ENCODE results near the gene GALNT2. TPM values are rescaled to one million over a fixed set of nuclear protein-coding genes. Genes with fewer than 3 reads are reported as not detected.

The GALNT2 gene
- total RNA-seq, 1 experiment from 2014 or later, result 152 TPM

- in situ Hi-C loops (cut with HindIII; ENCODE audit: low pct_unique_long_range_greater_than_20kb, low sequenced_read_pairs) (no loop called here), intact Hi-C loops (cut with micrococcal nuclease; ENCODE audit: unreplicated experiment) (no loop called here)
- no peaks in the 10 kb centered on the region for H3K27me3 ChIP-seq (ENCODE audit: control insufficient read depth, insufficient read depth, low read length)
- ATAC-seq, result no peak
- no peak for TF ChIP-seq SIN3A (IDR thresholded peaks at IDR 0.05; ENCODE audit: borderline replicate concordance, insufficient read depth, low read depth, low read length)
- TF ChIP-seq, protein P1, sequence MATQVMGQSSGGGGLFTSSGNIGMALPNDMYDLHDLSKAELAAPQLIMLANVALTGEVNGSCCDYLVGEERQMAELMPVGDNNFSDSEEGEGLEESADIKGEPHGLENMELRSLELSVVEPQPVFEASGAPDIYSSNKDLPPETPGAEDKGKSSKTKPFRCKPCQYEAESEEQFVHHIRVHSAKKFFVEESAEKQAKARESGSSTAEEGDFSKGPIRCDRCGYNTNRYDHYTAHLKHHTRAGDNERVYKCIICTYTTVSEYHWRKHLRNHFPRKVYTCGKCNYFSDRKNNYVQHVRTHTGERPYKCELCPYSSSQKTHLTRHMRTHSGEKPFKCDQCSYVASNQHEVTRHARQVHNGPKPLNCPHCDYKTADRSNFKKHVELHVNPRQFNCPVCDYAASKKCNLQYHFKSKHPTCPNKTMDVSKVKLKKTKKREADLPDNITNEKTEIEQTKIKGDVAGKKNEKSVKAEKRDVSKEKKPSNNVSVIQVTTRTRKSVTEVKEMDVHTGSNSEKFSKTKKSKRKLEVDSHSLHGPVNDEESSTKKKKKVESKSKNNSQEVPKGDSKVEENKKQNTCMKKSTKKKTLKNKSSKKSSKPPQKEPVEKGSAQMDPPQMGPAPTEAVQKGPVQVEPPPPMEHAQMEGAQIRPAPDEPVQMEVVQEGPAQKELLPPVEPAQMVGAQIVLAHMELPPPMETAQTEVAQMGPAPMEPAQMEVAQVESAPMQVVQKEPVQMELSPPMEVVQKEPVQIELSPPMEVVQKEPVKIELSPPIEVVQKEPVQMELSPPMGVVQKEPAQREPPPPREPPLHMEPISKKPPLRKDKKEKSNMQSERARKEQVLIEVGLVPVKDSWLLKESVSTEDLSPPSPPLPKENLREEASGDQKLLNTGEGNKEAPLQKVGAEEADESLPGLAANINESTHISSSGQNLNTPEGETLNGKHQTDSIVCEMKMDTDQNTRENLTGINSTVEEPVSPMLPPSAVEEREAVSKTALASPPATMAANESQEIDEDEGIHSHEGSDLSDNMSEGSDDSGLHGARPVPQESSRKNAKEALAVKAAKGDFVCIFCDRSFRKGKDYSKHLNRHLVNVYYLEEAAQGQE (IDR thresholded peaks at IDR 0.05; ENCODE audit: insufficient read depth in 1 of 2, low read depth in 2 of 2, low read length in 1 of 2), result no peak
- TF ChIP-seq POLR2AphosphoS5 (IDR thresholded peaks at IDR 0.05; ENCODE audit: low read depth, low read length), result no peak
- TF ChIP-seq, protein P2, sequence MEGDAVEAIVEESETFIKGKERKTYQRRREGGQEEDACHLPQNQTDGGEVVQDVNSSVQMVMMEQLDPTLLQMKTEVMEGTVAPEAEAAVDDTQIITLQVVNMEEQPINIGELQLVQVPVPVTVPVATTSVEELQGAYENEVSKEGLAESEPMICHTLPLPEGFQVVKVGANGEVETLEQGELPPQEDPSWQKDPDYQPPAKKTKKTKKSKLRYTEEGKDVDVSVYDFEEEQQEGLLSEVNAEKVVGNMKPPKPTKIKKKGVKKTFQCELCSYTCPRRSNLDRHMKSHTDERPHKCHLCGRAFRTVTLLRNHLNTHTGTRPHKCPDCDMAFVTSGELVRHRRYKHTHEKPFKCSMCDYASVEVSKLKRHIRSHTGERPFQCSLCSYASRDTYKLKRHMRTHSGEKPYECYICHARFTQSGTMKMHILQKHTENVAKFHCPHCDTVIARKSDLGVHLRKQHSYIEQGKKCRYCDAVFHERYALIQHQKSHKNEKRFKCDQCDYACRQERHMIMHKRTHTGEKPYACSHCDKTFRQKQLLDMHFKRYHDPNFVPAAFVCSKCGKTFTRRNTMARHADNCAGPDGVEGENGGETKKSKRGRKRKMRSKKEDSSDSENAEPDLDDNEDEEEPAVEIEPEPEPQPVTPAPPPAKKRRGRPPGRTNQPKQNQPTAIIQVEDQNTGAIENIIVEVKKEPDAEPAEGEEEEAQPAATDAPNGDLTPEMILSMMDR (IDR thresholded peaks at IDR 0.05), result no peak
- no peak for TF ChIP-seq TCF7L2 (IDR thresholded peaks at IDR 0.05; ENCODE audit: low read depth, low read length)
- H3K9me3 ChIP-seq (ENCODE audit: control insufficient read depth, insufficient read depth, low read depth, low read length), result no peaks in the 10 kb centered on the region
- H3K27ac ChIP-seq (ENCODE audit: low read length), result no peak overlapping the region
- H3K36me3 ChIP-seq (ENCODE audit: control insufficient read depth, insufficient read depth, low read length), result no peaks in the 10 kb centered on the region
- ChIA-PET POLR2A (no interaction called here), CTCF (no interaction called here)
- DNase-seq (ENCODE audit: low read depth, low spot score), result no peak
- H3K4me1 ChIP-seq (ENCODE audit: control insufficient read depth, insufficient read depth, low read length), result no peaks in the 10 kb centered on the region
- no peak overlapping the region for H3K4me3 ChIP-seq (ENCODE audit: low read depth in 2 of 2, low read length in 2 of 2)
- BruUV-seq (replicated peaks), result no TSS peak
Observed at GRCh38 chr1:230052018-230052417, 15.0 kb upstream of the GALNT2 start.

GRCh38 chr1:230052665-230053064, 14.4 kb upstream of the GALNT2 start:
- POLR2A ChIA-PET, result no interaction called here

GRCh38 chr1:230054092-230054749, 12.8 kb upstream of the GALNT2 start:
- BruUV-seq (replicated peaks), result no TSS peak
- CTCF ChIA-PET, result no interaction called here
- no peak for ATAC-seq

More at GRCh38 chr1:230052665-230053064, 14.4 kb upstream of the GALNT2 start:
- Histone ChIP-seq H3K4me3 (ENCODE audit: low read depth in 2 of 2, low read length in 2 of 2) (no peak overlapping the region), H3K36me3 (ENCODE audit: control insufficient read depth, insufficient read depth, low read length) (no peaks in the 10 kb centered on the region), H3K9me3 (ENCODE audit: control insufficient read depth, insufficient read depth, low read depth, low read length) (no peaks in the 10 kb centered on the region), H3K27me3 (ENCODE audit: control insufficient read depth, insufficient read depth, low read length) (no peaks in the 10 kb centered on the region), H3K4me1 (ENCODE audit: control insufficient read depth, insufficient read depth, low read length) (no peaks in the 10 kb centered on the region), H3K27ac (ENCODE audit: low read length) (no peak overlapping the region)
- BruUV-seq (replicated peaks), result no TSS peak
- in situ Hi-C loops (cut with HindIII; ENCODE audit: low pct_unique_long_range_greater_than_20kb, low sequenced_read_pairs) (no loop called here), intact Hi-C loops (cut with micrococcal nuclease; ENCODE audit: unreplicated experiment) (no loop called here)
- CTCF ChIA-PET, result no interaction called here
- DNase-seq (ENCODE audit: low read depth, low spot score) (no peak), ATAC-seq (no peak)
- no peak for TF ChIP-seq TCF7L2 (IDR thresholded peaks at IDR 0.05; ENCODE audit: low read depth, low read length)

More at GRCh38 chr1:230054092-230054749, 12.8 kb upstream of the GALNT2 start:
- Histone ChIP-seq H3K4me1 (ENCODE audit: control insufficient read depth, insufficient read depth, low read length) (no peaks in the 10 kb centered on the region), H3K9me3 (ENCODE audit: control insufficient read depth, insufficient read depth, low read depth, low read length) (no peaks in the 10 kb centered on the region), H3K27me3 (ENCODE audit: control insufficient read depth, insufficient read depth, low read length) (no peaks in the 10 kb centered on the region), H3K27ac (ENCODE audit: low read length) (no peak overlapping the region), H3K4me3 (ENCODE audit: low read depth in 2 of 2, low read length in 2 of 2) (no peak overlapping the region), H3K36me3 (ENCODE audit: control insufficient read depth, insufficient read depth, low read length) (no peaks in the 10 kb centered on the region)
- POLR2A ChIA-PET, result no interaction called here
- intact Hi-C loops (cut with micrococcal nuclease; ENCODE audit: unreplicated experiment), result no loop called here
- in situ Hi-C loops (cut with HindIII; ENCODE audit: low pct_unique_long_range_greater_than_20kb, low sequenced_read_pairs), result no loop called here
- TF ChIP-seq, protein P2 (IDR thresholded peaks at IDR 0.05), result no peak
- no peak for TF ChIP-seq TCF7L2 (IDR thresholded peaks at IDR 0.05; ENCODE audit: low read depth, low read length)
- no peak for TF ChIP-seq POLR2AphosphoS5 (IDR thresholded peaks at IDR 0.05; ENCODE audit: low read depth, low read length)
- no peak for TF ChIP-seq SIN3A (IDR thresholded peaks at IDR 0.05; ENCODE audit: borderline replicate concordance, insufficient read depth, low read depth, low read length)
- TF ChIP-seq, protein P1 (IDR thresholded peaks at IDR 0.05; ENCODE audit: insufficient read depth in 1 of 2, low read depth in 2 of 2, low read length in 1 of 2), result no peak
- no peak for DNase-seq (ENCODE audit: low read depth, low spot score)
